Small intestine (tissue), 7 donors: ENCODE results near the gene CFAP20. TPM values are rescaled to one million over a fixed set of nuclear protein-coding genes. Genes with fewer than 3 reads are reported as not detected.
A peak's percentile ranks its signal among the peaks of the same experiment; 100 is the strongest.

Experiments used
- DNase-seq, 2 donors: peaks; one replicate each; pipeline versions ENCODE4 v3.0.0 to v3.0.0-alpha.2; 2013
- FAIRE-seq: peaks from 2 replicates; lab custom pipeline; 2012; peaks lifted over from hg19 to GRCh38; lab: Jason Lieb, UNC
- H3K27ac ChIP-seq, 3 donors: one replicate each; pipeline ENCODE4 v1.5.1; 2013; ENCODE audit warnings: low read length in 2 of 3, mild to moderate bottlenecking in 2 of 3, control low read depth in 1 of 3, inconsistent platforms in 1 of 3, low read depth in 1 of 3, moderate library complexity in 1 of 3
- H3K27me3 ChIP-seq, 3 donors: one replicate each; pipeline ENCODE4 v1.6.1; 2013; ENCODE audit warnings: low read length in 3 of 3, inconsistent platforms in 1 of 3; ENCODE audit not compliant: control insufficient read depth in 3 of 3, insufficient read depth in 3 of 3
- H3K36me3 ChIP-seq, 3 donors: one replicate each; pipeline ENCODE4 v1.6.1; 2013; ENCODE audit warnings: low read length in 3 of 3, inconsistent platforms in 1 of 3, low read depth in 1 of 3, mild to moderate bottlenecking in 1 of 3, moderate library complexity in 1 of 3; ENCODE audit not compliant: control insufficient read depth in 3 of 3, insufficient read depth in 2 of 3
- H3K4me1 ChIP-seq, 3 donors: one replicate each; pipeline ENCODE4 v1.6.1; 2013; ENCODE audit warnings: low read length in 2 of 3, inconsistent platforms in 1 of 3, low read depth in 1 of 3, mild to moderate bottlenecking in 1 of 3, moderate library complexity in 1 of 3; ENCODE audit not compliant: control insufficient read depth in 3 of 3, insufficient read depth in 2 of 3
- H3K4me3 ChIP-seq, 3 donors: one replicate each; pipeline ENCODE4 v1.5.1; 2013; ENCODE audit warnings: low read length in 3 of 3, control low read depth in 1 of 3, inconsistent platforms in 1 of 3, low read depth in 1 of 3, mild to moderate bottlenecking in 1 of 3, moderate library complexity in 1 of 3
- H3K9me3 ChIP-seq, 2 donors: one replicate each; pipeline ENCODE4 v1.6.1; 2013; ENCODE audit warnings: low read depth in 1 of 2, low read length in 1 of 2; ENCODE audit not compliant: control insufficient read depth in 2 of 2, insufficient read depth in 1 of 2
- WGBS, 3 donors: extraction: QIAGEN DNeasy Blood & Tissue Kit; methylation state at CpG; one replicate each; pipeline ENCODE4 v1.1.7; 2013; 5-methylcytosine and 5-hydroxymethylcytosine counted together
- polyA plus RNA-seq, 4 donors: library from polyadenylated mRNA; stranded (reverse) in 3 of 4; unstranded in 1 of 4; fragments of 200-250 nt in 3 of 4; fragments of 120-200 nt in 1 of 4; gene quantifications; one replicate each; pipeline versions ENCODE4 v1.2.1 to v1.2.3, GENCODE V29; 2013
- donor health status: healthy with polysubstance abuse.
- donor health status: control.
- donor health status: control.
- donor health status: Bipolar disorder and iron deficiency.
- donor health status: healthy.

Gene CFAP20
- polyA plus RNA-seq, 4 donors, result 16.8 to 46.8 (median 34.2) TPM

- Histone ChIP-seq H3K4me3 (no peak overlapping the region), H3K27ac (peak overlapping the region; percentile 27 to 82 (median 57)), H3K4me1 (peaks cover 9 to 38% (median 13%) of the 10 kb centered on the region in 3 donors), H3K9me3 (no peaks in the 10 kb centered on the region), H3K27me3 (no peaks in the 10 kb centered on the region), H3K36me3 (peaks cover 0 to 8% (median 3%) of the 10 kb centered on the region in 3 donors)
- no peak for FAIRE-seq
- 18 to 43% (median 38%) methylated on average over 6 of the region's 6 CpGs for WGBS, 3 donors
- DNase-seq, result peak; percentile 57 to 91
These were observed 8.0 kb downstream of the CFAP20 start for GRCh38 chr16:58121132-58121531.

GRCh38 chr16:58120234-58120633 is 8.9 kb downstream of the CFAP20 start:
- Histone ChIP-seq H3K4me1 (peaks cover 7 to 35% (median 16%) of the 10 kb centered on the region in 3 donors), H3K4me3 (no peak overlapping the region), H3K36me3 (peaks cover 0 to 11% (median 9%) of the 10 kb centered on the region in 3 donors), H3K9me3 (no peaks in the 10 kb centered on the region), H3K27ac (peak overlapping the region in 1 of 3 donors; percentile 27), H3K27me3 (no peaks in the 10 kb centered on the region)
- 21 to 47% (median 38%) methylated on average over 3 of the region's 3 CpGs for WGBS, 3 donors
- FAIRE-seq (no peak), DNase-seq (no peak)

GRCh38 chr16:58119509-58119845 is 9.7 kb downstream of the CFAP20 start:
- no peaks in the 10 kb centered on the region for H3K9me3 ChIP-seq
- peak overlapping the region in 1 of 3 donors; percentile 17 for H3K27ac ChIP-seq
- peaks cover 7 to 16% (median 13%) of the 10 kb centered on the region in 3 donors for H3K36me3 ChIP-seq
- no peak for DNase-seq
- FAIRE-seq, result no peak
- 34 to 62% (median 46%) methylated on average over 8 of the region's 8 CpGs for WGBS, 3 donors
- H3K4me3 ChIP-seq, result no peak overlapping the region
- no peaks in the 10 kb centered on the region for H3K27me3 ChIP-seq
- peaks cover 7 to 33% (median 16%) of the 10 kb centered on the region in 3 donors for H3K4me1 ChIP-seq

GRCh38 chr16:58118801-58119508 is 10.2 kb downstream of the CFAP20 start:
- WGBS, 3 donors, result 27 to 53% (median 46%) methylated on average over 5 of the region's 5 CpGs
- FAIRE-seq, result no peak
- H3K4me1 ChIP-seq, result peaks cover 7 to 28% (median 16%) of the 10 kb centered on the region in 3 donors

DNA sequence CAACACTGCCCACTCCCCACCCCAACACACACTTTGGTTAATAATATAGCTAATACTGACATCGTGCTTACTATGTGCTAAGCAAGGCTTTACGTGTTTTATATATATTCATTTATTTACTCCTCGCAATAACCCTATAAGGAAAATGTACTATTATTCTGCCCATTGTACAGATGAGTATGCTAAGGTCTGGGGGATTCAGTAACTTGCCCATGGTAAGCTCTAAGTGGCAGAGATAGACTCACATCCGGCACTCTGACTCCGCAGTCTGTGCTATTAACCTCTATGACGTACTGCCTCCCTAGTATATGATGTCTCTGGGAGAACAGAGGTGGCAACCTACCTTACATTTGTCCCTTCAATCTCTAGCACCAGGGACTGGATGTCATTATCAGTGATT is 12.7 kb downstream of the CFAP20 start:
- H3K27ac ChIP-seq, result peak overlapping the region in 1 of 3 donors; percentile 54
- no peak for DNase-seq
- 90 to 97% (median 96%) methylated on average over 6 of the region's 6 CpGs for WGBS, 3 donors

More at GRCh38 chr16:58118801-58119508, 10.2 kb downstream of the CFAP20 start:
- no peak for DNase-seq
- Histone ChIP-seq H3K4me3 (no peak overlapping the region), H3K27me3 (no peaks in the 10 kb centered on the region), H3K36me3 (peaks cover 9 to 21% (median 14%) of the 10 kb centered on the region in 3 donors), H3K9me3 (no peaks in the 10 kb centered on the region), H3K27ac (peak overlapping the region in 1 of 3 donors; percentile 17)

DNA sequence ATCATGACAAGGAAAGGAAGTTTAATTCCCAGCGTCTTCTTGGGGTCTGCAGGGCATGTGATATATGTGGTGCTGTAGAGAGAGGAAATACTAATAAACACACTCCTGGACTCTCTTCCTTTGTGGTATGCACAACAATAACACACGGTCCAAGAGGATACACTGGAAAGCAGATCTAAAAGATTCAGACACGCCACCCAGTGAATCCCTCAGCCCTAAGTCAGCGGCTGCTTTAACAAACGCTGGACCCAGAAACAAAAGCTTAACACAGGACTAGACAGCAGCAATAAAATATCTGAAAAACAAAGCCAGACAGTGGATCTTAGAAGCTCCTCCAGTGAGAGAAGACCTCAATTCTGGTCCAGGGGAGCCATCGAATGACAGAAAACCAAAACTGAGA is 13.1 kb downstream of the CFAP20 start:
- Histone ChIP-seq H3K9me3 (no peaks in the 10 kb centered on the region), H3K4me3 (no peak overlapping the region), H3K36me3 (peaks cover 13 to 32% (median 19%) of the 10 kb centered on the region in 3 donors), H3K4me1 (peaks cover 3 to 14% (median 7%) of the 10 kb centered on the region in 3 donors), H3K27me3 (no peaks in the 10 kb centered on the region), H3K27ac (peak overlapping the region in 1 of 3 donors; percentile 54)
- FAIRE-seq, result no peak
- DNase-seq, result no peak
- WGBS, 3 donors, result 57 to 88% (median 82%) methylated on average over 6 of the region's 6 CpGs

More for the DNA sequence above, 12.7 kb downstream of the CFAP20 start:
- Histone ChIP-seq H3K4me1 (peaks cover 5 to 19% (median 10%) of the 10 kb centered on the region in 3 donors), H3K27me3 (no peaks in the 10 kb centered on the region), H3K4me3 (no peak overlapping the region), H3K36me3 (peaks cover 13 to 30% (median 19%) of the 10 kb centered on the region in 3 donors), H3K9me3 (no peaks in the 10 kb centered on the region)
- no peak for FAIRE-seq

DNA sequence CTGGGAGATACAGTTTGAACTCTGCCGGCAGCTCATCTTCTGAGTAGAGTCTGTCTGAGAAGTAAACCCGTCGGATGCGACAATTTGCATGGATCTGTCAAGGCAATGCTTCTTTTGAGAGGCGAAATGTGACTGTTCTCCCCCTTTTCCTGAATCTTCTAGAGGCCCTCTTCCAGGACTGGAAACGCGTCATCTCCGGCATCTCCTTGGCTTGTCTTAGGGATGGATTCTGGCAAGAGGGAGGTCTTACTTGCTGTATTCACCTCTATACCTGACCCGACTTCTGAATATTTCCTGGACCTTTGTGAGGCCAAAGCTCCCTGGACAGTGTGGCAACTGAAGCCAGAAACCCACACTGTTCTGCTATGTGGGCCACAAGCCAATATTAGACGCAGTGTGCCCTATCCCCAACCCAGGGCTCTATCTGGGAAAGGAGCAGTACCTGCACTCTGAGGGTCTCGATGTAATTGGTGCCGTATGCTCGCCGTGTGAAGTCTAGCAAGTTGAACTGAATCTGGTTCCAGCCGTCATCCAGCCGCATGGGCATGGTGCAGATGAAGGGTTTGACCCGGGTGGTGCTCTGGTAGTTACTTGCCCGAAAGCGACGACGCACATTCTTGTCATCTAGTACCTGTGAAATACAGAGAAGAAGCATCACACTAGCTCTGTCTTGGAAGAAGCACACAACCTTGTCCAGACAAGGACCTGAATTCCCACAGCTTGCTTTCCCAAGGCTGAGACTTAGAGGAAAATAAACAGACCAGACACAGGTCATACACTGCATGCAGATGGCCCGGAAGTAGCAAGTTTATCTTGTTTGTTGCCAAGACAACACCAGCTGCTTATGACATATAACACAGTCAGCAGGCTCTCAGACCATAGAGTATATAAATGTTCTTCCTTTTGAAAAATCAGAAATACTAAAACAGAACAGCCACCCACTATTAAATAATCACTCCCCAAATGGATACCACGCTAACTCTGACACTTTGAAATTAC is 14.1 kb downstream of the CFAP20 start:
- H3K27ac ChIP-seq, result peak overlapping the region in 2 of 3 donors; percentile 60 to 70
- H3K4me1 ChIP-seq, result peaks cover 0 to 5% (median 2%) of the 10 kb centered on the region in 3 donors
- no peak for FAIRE-seq
- H3K9me3 ChIP-seq, result no peaks in the 10 kb centered on the region
- WGBS, 3 donors, result 81 to 91% (median 89%) methylated on average over 23 of the region's 23 CpGs
- no peak overlapping the region for H3K4me3 ChIP-seq
- H3K36me3 ChIP-seq, result peaks cover 13 to 33% (median 19%) of the 10 kb centered on the region in 3 donors
- no peaks in the 10 kb centered on the region for H3K27me3 ChIP-seq
- DNase-seq, result peak in 1 of 2 donors; percentile 43

- DNase-seq (no peak), FAIRE-seq (no peak)
- peaks cover 13 to 28% (median 16%) of the 10 kb centered on the region in 3 donors for H3K36me3 ChIP-seq
- H3K4me1 ChIP-seq, result peaks cover 0 to 2% (median 0%) of the 10 kb centered on the region in 3 donors
- H3K9me3 ChIP-seq, result no peaks in the 10 kb centered on the region
- no peaks in the 10 kb centered on the region for H3K27me3 ChIP-seq
- no peak overlapping the region for H3K27ac ChIP-seq
- 87 to 96% (median 92%) methylated on average over 3 of the region's 3 CpGs for WGBS, 3 donors
- H3K4me3 ChIP-seq, result no peak overlapping the region
These were observed 17.9 kb downstream of the CFAP20 start for GRCh38 chr16:58111302-58111627.
